B cell (primary cell): ENCODE results near the gene PLGRKT.

Source experiments
- CTCF ChIP-seq: fragments of 200-600 bp; IDR thresholded peaks from one replicate; pipeline ENCODE4 v1.8.0; 2022; ENCODE audit warnings: antibody characterized with exemption, mild to moderate bottlenecking
- EZH2 ChIP-seq: IDR thresholded peaks from 2 replicates; pipeline ENCODE4 v1.6.1; 2012; ENCODE audit warnings: borderline replicate concordance, low read depth, mild to moderate bottlenecking, moderate library complexity, low read length; ENCODE audit not compliant: insufficient read depth, poor library complexity, severe bottlenecking

DNA sequence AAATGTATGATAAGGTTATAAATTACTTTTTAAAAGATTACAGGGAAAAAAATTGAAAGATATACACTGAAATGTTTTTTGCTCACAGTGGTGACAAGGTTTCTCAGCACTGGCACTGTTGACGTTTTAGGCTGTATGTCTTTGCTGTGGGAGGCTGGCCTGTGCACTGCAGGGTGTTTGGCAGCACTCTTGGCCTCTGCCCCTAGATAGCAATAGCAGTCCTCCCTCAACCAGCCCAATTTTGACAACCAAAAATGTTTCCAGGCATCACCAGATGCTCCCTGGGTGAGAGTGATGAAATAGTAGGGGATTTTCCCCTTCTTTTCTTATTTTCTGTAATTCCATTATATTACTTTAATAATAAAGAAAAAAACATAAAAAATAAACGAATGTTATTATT lies 15.9 kb upstream of the PLGRKT start:
- TF ChIP-seq CTCF (no peak), EZH2 (no peak)
